H1 (cell line): Measurements from ENCODE around the gene OGDHL. TPM values are rescaled to one million over a fixed set of nuclear protein-coding genes. Genes with fewer than 3 reads are reported as not detected.
"Not testable (repeated sequence)": the region's sequence is repeated elsewhere in the genome, so short reads cannot be mapped to it uniquely, and the experiment has no call there.

Experiments used
- CTCF ChIA-PET: fragments of 300-600 bp; sonication (Branson Sonifier 250); formaldehyde crosslinking; loops from one replicate; lab custom pipeline; 2021; ENCODE audit not compliant: partially characterized antibody; lab: Charles Lee
- POLR2A ChIA-PET: fragments of 300-600 bp; sonication (Branson Sonifier 250); formaldehyde crosslinking; loops from one replicate; lab custom pipeline; 2021; ENCODE audit warnings: inconsistent platforms; ENCODE audit not compliant: partially characterized antibody; lab: Charles Lee
- DNase-seq, 2 experiments: peaks; one replicate each; pipeline versions ENCODE4 v3.0.0 to v3.0.0-alpha.2; 2010 to 2022; ENCODE audit warnings: low spot score in 2 of 2, low read depth in 1 of 2, mixed read lengths in 1 of 2
- FAIRE-seq: peaks from 2 replicates; lab custom pipeline; 2011; peaks lifted over from hg19 to GRCh38; lab: Jason Lieb, UNC
- H2AFZ ChIP-seq: 2 replicates; pipeline ENCODE4 v1.8.1; 2012; ENCODE audit warnings: low read length, inconsistent platforms
- H2AK5ac ChIP-seq: 2 replicates; pipeline ENCODE4 v1.6.1; 2013; ENCODE audit warnings: low read depth, low read length
- H2BK120ac ChIP-seq: replicated peaks from 2 replicates; pipeline ENCODE3; 2013; ENCODE audit warnings: low read depth, low read length, inconsistent platforms
- H2BK12ac ChIP-seq: 2 replicates; pipeline ENCODE4 v1.6.1; 2013; ENCODE audit warnings: low read depth, low read length
- H2BK15ac ChIP-seq: 2 replicates; pipeline ENCODE4 v1.6.1; 2013; ENCODE audit warnings: low read length
- H2BK20ac ChIP-seq: 2 replicates; pipeline ENCODE4 v1.6.1; 2013; ENCODE audit warnings: low read length
- H2BK5ac ChIP-seq: 2 replicates; pipeline ENCODE4 v1.6.1; 2013; ENCODE audit warnings: low read depth, low read length
- H3K14ac ChIP-seq: 2 replicates; pipeline ENCODE4 v1.6.1; 2013; ENCODE audit warnings: inconsistent platforms; ENCODE audit not compliant: insufficient read length
- H3K18ac ChIP-seq: 2 replicates; pipeline ENCODE4 v1.6.1; 2013; ENCODE audit warnings: low read length; ENCODE audit errors: extremely low read depth
- H3K23ac ChIP-seq: 2 replicates; pipeline ENCODE4 v1.6.1; 2013; ENCODE audit warnings: inconsistent platforms; ENCODE audit not compliant: insufficient read length
- H3K23me2 ChIP-seq: 2 replicates; pipeline ENCODE4 v1.6.1; 2013; ENCODE audit warnings: low read depth, low read length
- H3K27ac ChIP-seq: 2 replicates; pipeline ENCODE4 v1.6.1; 2011; ENCODE audit warnings: low read depth, low read length, inconsistent platforms
- H3K27me3 ChIP-seq, 4 experiments: replicated peaks in 1 of 4; 1 replicate in 1 of 4; 2 replicates in 3 of 4; pipeline versions ENCODE4 v1.6.1 to v1.8.1; 2011 to 2013; ENCODE audit warnings: low read length in 3 of 4, mild to moderate bottlenecking in 3 of 4, inconsistent platforms in 2 of 4, mixed read lengths in 2 of 4, moderate library complexity in 1 of 4; ENCODE audit not compliant: control insufficient read depth in 3 of 4, insufficient read depth in 3 of 4; ENCODE audit errors: extremely low read depth in 1 of 4
- H3K36me3 ChIP-seq, 4 experiments: 2 replicates each; pipeline versions ENCODE4 v1.6.1 to v1.8.1; 2011 to 2013; ENCODE audit warnings: mild to moderate bottlenecking in 4 of 4, low read length in 3 of 4, moderate library complexity in 2 of 4, control low read depth in 1 of 4, inconsistent platforms in 1 of 4; ENCODE audit not compliant: insufficient read depth in 4 of 4, control insufficient read depth in 2 of 4
- H3K4ac ChIP-seq: replicated peaks from 2 replicates; pipeline ENCODE3; 2013; ENCODE audit warnings: low read length, low read depth, mixed read lengths, inconsistent platforms; ENCODE audit not compliant: insufficient read length
- H3K4me1 ChIP-seq, 4 experiments: replicated peaks in 1 of 4; 1 replicate in 1 of 4; 2 replicates in 3 of 4; pipeline versions ENCODE4 v1.6.1 to v1.8.1; 2011 to 2013; ENCODE audit warnings: low read length in 3 of 4, inconsistent platforms in 2 of 4, mixed read lengths in 1 of 4; ENCODE audit not compliant: insufficient read depth in 4 of 4, control insufficient read depth in 3 of 4
- H3K4me2 ChIP-seq, 2 experiments: 2 replicates each; pipeline versions ENCODE4 v1.6.1 to v1.8.1; 2011 to 2013; ENCODE audit warnings: low read depth in 2 of 2, low read length in 2 of 2, control low read depth in 1 of 2, inconsistent platforms in 1 of 2, mild to moderate bottlenecking in 1 of 2; ENCODE audit not compliant: insufficient read depth in 1 of 2
- H3K4me3 ChIP-seq, 4 experiments: fragments of 200-600, 300-600 bp in 1 of 4; sonication (generic), shearing (Covaris generic), sonication (Bioruptor Twin) in 1 of 4; 2 replicates each; pipeline versions ENCODE4 v1.5.1 to v1.8.1; 2011 to 2016; ENCODE audit warnings: low read length in 4 of 4, low read depth in 3 of 4, control low read depth in 2 of 4, inconsistent platforms in 2 of 4, mild to moderate bottlenecking in 2 of 4, mixed read lengths in 1 of 4, moderate library complexity in 1 of 4; ENCODE audit not compliant: insufficient read depth in 2 of 4; ENCODE audit errors: extremely low read depth in 1 of 4
- H3K56ac ChIP-seq: replicated peaks from 2 replicates; pipeline ENCODE3; 2013; ENCODE audit warnings: low read depth, mild to moderate bottlenecking, mixed read lengths, low read length, inconsistent platforms; ENCODE audit not compliant: insufficient read length
- H3K79me1 ChIP-seq: 2 replicates; pipeline ENCODE4 v1.6.1; 2013; ENCODE audit warnings: low read depth, low read length, control low read depth
- H3K79me2 ChIP-seq, 2 experiments: 2 replicates each; pipeline versions ENCODE4 v1.6.1 to v1.8.1; 2012 to 2013; ENCODE audit warnings: low read length in 2 of 2, mild to moderate bottlenecking in 2 of 2, inconsistent platforms in 1 of 2; ENCODE audit not compliant: insufficient read depth in 2 of 2, control insufficient read depth in 1 of 2
- H3K9ac ChIP-seq, 4 experiments: replicated peaks in 1 of 4; 1 replicate in 1 of 4; 2 replicates in 3 of 4; pipeline versions ENCODE4 v1.6.1 to v1.8.1; 2011 to 2013; ENCODE audit warnings: low read depth in 3 of 4, low read length in 3 of 4, control low read depth in 2 of 4, mild to moderate bottlenecking in 2 of 4, moderate library complexity in 2 of 4, inconsistent platforms in 1 of 4; ENCODE audit errors: extremely low read depth in 1 of 4
- H3K9me3 ChIP-seq, 2 experiments: 2 replicates each; pipeline versions ENCODE4 v1.6.1 to v1.8.1; 2012 to 2013; ENCODE audit warnings: mild to moderate bottlenecking in 2 of 2, moderate library complexity in 2 of 2, control low read depth in 1 of 2, inconsistent platforms in 1 of 2, low read depth in 1 of 2, low read length in 1 of 2, mixed read lengths in 1 of 2; ENCODE audit not compliant: insufficient read depth in 2 of 2
- H4K20me1 ChIP-seq, 2 experiments: replicated peaks in 1 of 2; 2 replicates each; pipeline versions ENCODE3 to v1.8.1; 2011 to 2013; ENCODE audit warnings: inconsistent platforms in 2 of 2, low read length in 2 of 2, mild to moderate bottlenecking in 1 of 2; ENCODE audit not compliant: insufficient read depth in 2 of 2, control insufficient read depth in 1 of 2
- H4K5ac ChIP-seq: 2 replicates; pipeline ENCODE4 v1.6.1; 2013; ENCODE audit warnings: low read length, low read depth, mixed read lengths, inconsistent platforms; ENCODE audit not compliant: insufficient read length
- H4K8ac ChIP-seq: 2 replicates; pipeline ENCODE4 v1.8.0; 2013; ENCODE audit warnings: mild to moderate bottlenecking, moderate library complexity, low read length, inconsistent platforms; ENCODE audit not compliant: insufficient read depth; ENCODE audit errors: extremely low read depth
- H4K91ac ChIP-seq: replicated peaks from 2 replicates; pipeline ENCODE3; 2013; ENCODE audit warnings: low read length, mixed read lengths, inconsistent platforms; ENCODE audit not compliant: insufficient read length
- WGBS, 2 experiments: shearing (Covaris generic) in 1 of 2; methylation state at CpG; one replicate each; pipeline versions ENCODE4 v1.1.6 to v1.1.7; 2013 to 2015; ENCODE audit warnings: low lambda C conversion rate in 2 of 2, mixed read lengths in 2 of 2, inconsistent platforms in 1 of 2, low coverage in 1 of 2, missing lambda C conversion rate in 1 of 2; ENCODE audit not compliant: insufficient replicate concordance in 2 of 2, insufficient coverage in 1 of 2, insufficient read length in 1 of 2; ENCODE audit errors: extremely low coverage in 1 of 2, missing lambda C conversion rate in 1 of 2; 5-methylcytosine and 5-hydroxymethylcytosine counted together
- polyA plus RNA-seq, 7 experiments: library from polyadenylated mRNA; depleted of rRNA in 3 of 7; stranded (reverse) in 5 of 7; unstranded in 2 of 7; fragments of >200 nt in 5 of 7; fragments of 200-250 nt in 2 of 7; gene quantifications; 1 replicate in 5 of 7; 2 replicates in 1 of 7; 4 replicates in 1 of 7; pipeline versions ENCODE4 v1.2.1 to v1.2.3, GENCODE V29; 2011 to 2013; ENCODE audit warnings: missing spikeins in 2 of 7, mixed read lengths in 2 of 7
- total RNA-seq: library from RNA; stranded (reverse); fragmentation: NEBNext Ultra II Directional; extraction: Animal tissue kit (Norgen Biotek cat#: 25700); gene quantifications from 2 replicates; pipeline ENCODE4 v1.2.1, GENCODE V29; 2021

The OGDHL gene
- total and polyA plus RNA-seq, 2 of the 8 experiments (the other 6 are each of a cell fraction or from before 2014, with no cell fraction given) = 16.1 to 16.6 TPM

DNA sequence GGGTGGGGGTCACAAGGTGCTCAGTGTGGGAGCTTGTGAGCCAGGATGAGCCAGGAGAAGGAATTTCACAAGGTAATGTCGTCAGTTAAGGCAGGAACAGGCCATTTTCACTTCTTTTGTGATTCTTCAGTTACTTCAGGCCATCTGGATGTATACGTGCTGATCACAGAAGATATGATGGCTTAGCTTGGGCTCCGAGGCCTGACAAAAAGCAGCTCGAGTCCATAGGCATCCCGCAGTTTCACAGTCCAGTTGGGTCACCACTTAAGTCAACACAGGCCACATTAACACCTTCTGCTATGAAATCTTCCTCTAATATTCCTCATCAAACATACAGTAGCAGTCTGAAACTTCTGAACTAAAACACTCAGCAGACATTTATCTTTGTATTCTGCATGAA, 10.8 kb upstream of the OGDHL start:
- H3K56ac ChIP-seq, H2BK5ac ChIP-seq, H3K79me2 ChIP-seq, H2BK12ac ChIP-seq, H3K4ac ChIP-seq, H3K9me3 ChIP-seq, H4K5ac ChIP-seq, H2AFZ ChIP-seq, FAIRE-seq, H3K14ac ChIP-seq, H3K18ac ChIP-seq, H3K9ac ChIP-seq, H2BK20ac ChIP-seq, H2AK5ac ChIP-seq, H3K4me1 ChIP-seq, POLR2A ChIA-PET, H4K8ac ChIP-seq, H2BK120ac ChIP-seq, H4K20me1 ChIP-seq, H4K91ac ChIP-seq, H3K23ac ChIP-seq, H3K27ac ChIP-seq, H3K36me3 ChIP-seq, H3K23me2 ChIP-seq, DNase-seq, H3K79me1 ChIP-seq, H2BK15ac ChIP-seq, H3K4me3 ChIP-seq, H3K4me2 ChIP-seq: not testable (repeated sequence)
- 92% methylated on average over 4 of the region's 5 CpGs; no CpG with 5 or more reads in 1 of the 2 experiments for WGBS, 2 experiments
- peaks cover 10 to 19% (median 18%) of the 10 kb centered on the region in 4 experiments; a peak in 6 of 7 replicates for H3K27me3 ChIP-seq
- CTCF ChIA-PET = interaction anchor here (1.1 to 1.7 kb wide), 2 partner anchors 16 to 179 kb away, joined by 4 read pairs; no protein-coding TSS in a partner anchor

DNA sequence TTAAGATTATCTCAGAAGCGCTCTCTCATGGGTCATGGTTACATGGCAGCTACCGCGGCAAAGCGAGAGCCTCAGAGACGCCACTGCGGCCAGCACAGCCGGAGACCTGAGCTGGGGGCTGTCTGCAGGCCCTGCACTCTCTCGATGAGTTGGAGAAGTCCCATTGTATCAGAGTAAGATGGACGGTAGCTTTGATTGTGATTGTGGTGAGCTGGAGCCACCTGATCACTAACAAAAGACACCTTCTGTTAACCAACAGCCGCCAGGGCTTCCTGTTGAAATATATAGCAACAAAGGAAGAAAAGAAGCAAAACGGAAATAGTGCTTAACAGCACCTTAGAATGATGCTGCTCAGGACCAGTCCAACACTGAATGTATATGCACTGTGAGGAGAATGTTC, 8.9 kb upstream of the OGDHL start:
- H3K4me1 ChIP-seq, H3K14ac ChIP-seq, FAIRE-seq, DNase-seq, H3K79me2 ChIP-seq, H4K8ac ChIP-seq, H2BK120ac ChIP-seq, H3K79me1 ChIP-seq, H3K27ac ChIP-seq, H2BK15ac ChIP-seq, POLR2A ChIA-PET, H3K23ac ChIP-seq, H3K56ac ChIP-seq, H3K9ac ChIP-seq, H3K4me2 ChIP-seq, H4K20me1 ChIP-seq, H4K5ac ChIP-seq, H2BK20ac ChIP-seq, H2AFZ ChIP-seq, H2BK5ac ChIP-seq, H2AK5ac ChIP-seq, H4K91ac ChIP-seq, H3K4ac ChIP-seq, H3K4me3 ChIP-seq, H3K18ac ChIP-seq, H3K9me3 ChIP-seq, H2BK12ac ChIP-seq, H3K23me2 ChIP-seq, H3K36me3 ChIP-seq: not testable (repeated sequence)
- CTCF ChIA-PET = interaction anchor here (0.7 to 2.4 kb wide), 8 partner anchors 9 to 178 kb away, joined by 3 to 12 read pairs (median 4); partner anchors contain the start of gene C10orf53
- WGBS, 2 experiments = 82% methylated on average over 11 of the region's 11 CpGs; no CpG with 5 or more reads in 1 of the 2 experiments
- peaks cover 10 to 22% (median 19%) of the 10 kb centered on the region in 4 experiments; a peak in 6 of 7 replicates for H3K27me3 ChIP-seq
